ENCODE measurements around the gene CRTC3.
A peak's percentile ranks its signal among the peaks of the same experiment; 100 is the strongest.
"Not testable (repeated sequence)": the region's sequence is repeated elsewhere in the genome, so short reads cannot be mapped to it uniquely, and the experiment has no call there.

Gene CRTC3

GRCh38 chr15:90529371-90530249 lies at the start of gene CRTC3:
Gene CRTC3, plus strand, starts transcription at chr15:90529923. Its CDS starts 149 bp downstream, at chr15:90530072.
- peak; percentile 35 for DNase-seq (ENCODE audit: low read depth)

- no peak for DNase-seq (ENCODE audit: low read depth)
These were observed 48.7 kb upstream of the CRTC3 start for GRCh38 chr15:90481023-90481422.

GRCh38 chr15:90482124-90483011 lies 47.4 kb upstream of the CRTC3 start:
- DNase-seq (ENCODE audit: low read depth) = peak; percentile 33

- no peak for DNase-seq (ENCODE audit: low read depth)
These were observed 46.8 kb upstream of the CRTC3 start for GRCh38 chr15:90483012-90483307.

GRCh38 chr15:90483637-90484036 lies 46.1 kb upstream of the CRTC3 start:
- no peak for DNase-seq (ENCODE audit: low read depth)

GRCh38 chr15:90487186-90487585 lies 42.5 kb upstream of the CRTC3 start:
- DNase-seq (ENCODE audit: low read depth) = no peak

- DNase-seq (ENCODE audit: low read depth) = no peak
These were observed 40.2 kb upstream of the CRTC3 start for GRCh38 chr15:90489514-90489913.

GRCh38 chr15:90489944-90490343 lies 39.8 kb upstream of the CRTC3 start:
- DNase-seq (ENCODE audit: low read depth) = no peak

- DNase-seq (ENCODE audit: low read depth) = no peak
These were observed 36.1 kb upstream of the CRTC3 start for GRCh38 chr15:90493647-90494046.

GRCh38 chr15:90495067-90495466 lies 34.7 kb upstream of the CRTC3 start:
- no peak for DNase-seq (ENCODE audit: low read depth)

- no peak for DNase-seq (ENCODE audit: low read depth)
These were observed 32.9 kb upstream of the CRTC3 start for GRCh38 chr15:90496791-90497190.

GRCh38 chr15:90497376-90497775 lies 32.3 kb upstream of the CRTC3 start:
- DNase-seq (ENCODE audit: low read depth) = no peak

GRCh38 chr15:90497912-90498311 lies 31.8 kb upstream of the CRTC3 start:
- DNase-seq (ENCODE audit: low read depth) = no peak

- DNase-seq (ENCODE audit: low read depth) = no peak
These were observed 29.6 kb upstream of the CRTC3 start for GRCh38 chr15:90500171-90500570.

GRCh38 chr15:90501898-90502297 lies 27.8 kb upstream of the CRTC3 start:
- DNase-seq (ENCODE audit: low read depth) = no peak

- not testable (repeated sequence) for DNase-seq (ENCODE audit: low read depth)
These were observed 18.9 kb upstream of the CRTC3 start for GRCh38 chr15:90510781-90511180.

GRCh38 chr15:90511211-90511618 lies 18.5 kb upstream of the CRTC3 start:
- not testable (repeated sequence) for DNase-seq (ENCODE audit: low read depth)

- DNase-seq (ENCODE audit: low read depth) = no peak
These were observed 17.4 kb upstream of the CRTC3 start for GRCh38 chr15:90512276-90512675.

GRCh38 chr15:90512981-90513380 lies 16.7 kb upstream of the CRTC3 start:
- DNase-seq (ENCODE audit: low read depth) = no peak

- DNase-seq (ENCODE audit: low read depth) = no peak
These were observed 16.3 kb upstream of the CRTC3 start for GRCh38 chr15:90513448-90513847.

GRCh38 chr15:90513893-90514292 lies 15.8 kb upstream of the CRTC3 start:
- DNase-seq (ENCODE audit: low read depth) = not testable (repeated sequence)

GRCh38 chr15:90519688-90520087 lies 10.0 kb upstream of the CRTC3 start:
- DNase-seq (ENCODE audit: low read depth) = no peak

- DNase-seq (ENCODE audit: low read depth) = no peak
These were observed 9.4 kb upstream of the CRTC3 start for GRCh38 chr15:90520365-90520764.

All from activated T-cell treated with anti-CD3 and anti-CD28 coated beads for 1 hour (primary cell).